ENCODE results near the gene CIDEB.

CIDEB gene

DNA sequence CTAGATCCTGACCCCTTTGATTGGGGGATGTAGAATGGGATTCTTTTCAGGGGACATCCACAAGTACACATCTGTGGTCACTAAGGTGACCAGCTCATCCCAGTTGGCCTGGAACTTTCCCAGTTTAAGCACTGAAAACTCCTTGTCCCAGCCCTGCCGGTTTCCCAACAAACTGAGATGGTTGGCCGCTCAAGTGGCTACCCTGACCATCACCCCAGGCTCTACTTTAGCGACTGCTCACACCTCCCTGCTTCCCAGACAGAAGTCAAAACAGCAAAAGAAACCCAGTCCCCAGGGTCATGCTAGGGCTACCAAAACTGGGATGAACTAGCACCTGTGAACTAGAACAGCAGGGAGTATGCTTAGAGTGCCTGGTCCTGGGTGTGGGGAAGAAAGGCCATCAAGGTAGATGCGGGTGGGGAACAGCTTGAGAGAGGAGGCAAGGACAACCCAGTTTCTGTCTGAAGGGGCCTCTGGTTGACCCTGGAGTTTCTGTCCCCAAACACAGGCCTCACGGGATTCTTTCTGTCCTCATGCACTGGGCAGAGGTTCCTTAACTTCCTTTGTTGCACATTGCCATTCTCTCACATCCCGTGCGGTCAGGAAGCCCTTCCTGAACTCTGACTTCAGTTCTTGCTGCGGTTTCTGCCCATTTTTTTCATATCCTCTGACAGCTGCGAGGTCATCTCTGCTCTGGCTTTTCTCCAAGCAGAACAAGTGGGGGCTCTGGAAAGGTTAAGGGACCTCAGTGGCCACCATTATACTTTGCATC is 5.1 kb upstream of the CIDEB start:
- peak; percentile 91 to 94 for DNase-seq

- peak; percentile 79 to 87 for DNase-seq
Observed at GRCh38 chr14:24311837-24312615, 4.2 kb upstream of the CIDEB start.

GRCh38 chr14:24310646-24311604 is 3.1 kb upstream of the CIDEB start, which contains the start of gene LTB4R:
Gene LTB4R (plus strand): TSS chr14:24311502. CDS start chr14:24315652, 4,150 bp downstream.
- peak; percentile 39 for DNase-seq

GRCh38 chr14:24310265-24310645 is 2.5 kb upstream of the CIDEB start:
- no peak for DNase-seq

GRCh38 chr14:24309538-24310264 is 1.9 kb upstream of the CIDEB start, which contains the start of gene LTB4R2:
Gene LTB4R2 (plus strand): TSS chr14:24310140. CDS start chr14:24310665, 525 bp downstream.
- no peak for DNase-seq

- no peak for DNase-seq
Observed at GRCh38 chr14:24308342-24309124, 756 bp upstream of the CIDEB start.

DNA sequence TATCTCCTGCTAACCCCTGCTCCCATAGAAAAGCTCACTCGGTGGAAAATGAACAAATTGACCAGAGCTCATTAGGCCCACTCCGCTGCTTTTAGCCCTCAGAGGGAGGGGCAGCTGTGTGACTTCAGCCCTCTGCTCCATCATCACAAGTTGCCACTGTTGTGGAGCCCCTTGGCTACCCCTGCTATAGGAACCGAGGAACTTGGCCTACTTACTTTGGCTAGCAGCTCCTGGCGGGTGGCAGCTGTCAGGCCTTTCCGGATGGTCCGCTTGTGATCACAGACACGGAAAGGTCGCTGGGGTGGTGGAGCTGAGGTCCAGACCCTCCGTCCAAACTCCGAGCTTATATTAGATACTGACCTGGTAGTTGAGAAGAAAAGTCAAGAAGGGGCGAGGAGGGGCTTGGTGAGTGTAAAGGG is 612 bp downstream of the CIDEB start:
- DNase-seq: no peak

- no peak for DNase-seq
Observed at GRCh38 chr14:24304019-24304387, 3.8 kb downstream of the CIDEB start.

DNA sequence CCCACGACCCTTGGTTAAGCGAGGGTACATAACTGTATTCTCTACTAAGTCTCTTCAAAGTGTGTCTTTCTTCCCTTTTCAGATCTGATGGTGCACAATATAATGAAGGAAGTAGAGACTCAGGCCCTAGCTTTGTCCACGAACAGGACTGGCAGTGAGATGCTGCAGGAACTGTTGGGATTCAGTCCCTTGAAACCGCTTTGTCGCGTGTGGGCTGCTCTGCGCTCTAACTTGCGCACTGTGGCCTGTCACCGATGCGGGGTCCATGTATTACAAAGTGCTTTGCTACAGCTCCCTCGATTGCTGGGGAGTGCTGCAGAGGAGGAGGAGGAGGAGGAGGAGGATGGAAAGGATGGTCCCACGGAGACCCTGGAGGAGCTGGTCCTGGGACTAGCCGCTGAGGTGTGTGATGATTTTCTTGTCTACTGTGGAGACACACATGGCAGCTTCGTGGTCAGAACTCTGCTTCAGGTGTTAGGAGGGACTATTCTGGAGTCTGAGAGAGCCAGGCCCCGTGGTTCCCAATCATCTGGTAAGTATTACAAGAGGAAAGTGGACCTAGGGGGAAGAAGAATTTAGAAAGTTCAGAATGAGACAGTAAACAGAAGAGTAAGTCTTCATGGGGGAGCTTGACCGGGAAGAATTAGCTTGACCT is 7.3 kb downstream of the CIDEB start:
- no peak for DNase-seq

- DNase-seq: peak; percentile 72 to 84
Observed at GRCh38 chr14:24299255-24300191, 8.3 kb downstream of the CIDEB start, which contains the start of the genes DHRS1 and NOP9. Gene DHRS1 (minus strand): TSS chr14:24299780. CDS start chr14:24299106, 674 bp downstream. Gene NOP9 (plus strand): TSS chr14:24299850. CDS start chr14:24299955, 105 bp downstream.

GRCh38 chr14:24298892-24299254 is 8.9 kb downstream of the CIDEB start:
- DNase-seq: no peak

- DNase-seq: peak; percentile 36 to 39
Observed at GRCh38 chr14:24297190-24297964, 10.4 kb downstream of the CIDEB start.

- peak; percentile 59 to 66 for DNase-seq
Observed at GRCh38 chr14:24296341-24297157, 11.2 kb downstream of the CIDEB start.

DNA sequence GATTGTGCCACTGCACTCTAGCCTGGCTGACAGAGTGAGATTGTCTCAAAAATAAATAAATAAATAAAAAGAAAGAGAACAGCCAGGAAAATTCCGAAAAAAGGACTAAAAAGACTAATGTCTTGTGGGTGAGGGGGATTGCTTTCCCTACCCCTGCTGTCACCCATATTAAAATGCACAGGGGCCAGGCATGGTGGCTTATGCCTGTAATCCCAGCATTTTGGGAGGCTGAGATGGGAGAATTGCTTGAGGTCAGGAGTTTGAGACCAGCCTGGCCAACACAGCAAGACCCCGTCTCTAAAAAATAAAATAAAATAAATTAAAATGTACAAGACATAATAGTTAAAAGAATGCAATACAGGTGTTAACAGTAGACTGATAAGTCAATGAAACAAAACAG is 14.3 kb downstream of the CIDEB start:
- DNase-seq: no peak

DNA sequence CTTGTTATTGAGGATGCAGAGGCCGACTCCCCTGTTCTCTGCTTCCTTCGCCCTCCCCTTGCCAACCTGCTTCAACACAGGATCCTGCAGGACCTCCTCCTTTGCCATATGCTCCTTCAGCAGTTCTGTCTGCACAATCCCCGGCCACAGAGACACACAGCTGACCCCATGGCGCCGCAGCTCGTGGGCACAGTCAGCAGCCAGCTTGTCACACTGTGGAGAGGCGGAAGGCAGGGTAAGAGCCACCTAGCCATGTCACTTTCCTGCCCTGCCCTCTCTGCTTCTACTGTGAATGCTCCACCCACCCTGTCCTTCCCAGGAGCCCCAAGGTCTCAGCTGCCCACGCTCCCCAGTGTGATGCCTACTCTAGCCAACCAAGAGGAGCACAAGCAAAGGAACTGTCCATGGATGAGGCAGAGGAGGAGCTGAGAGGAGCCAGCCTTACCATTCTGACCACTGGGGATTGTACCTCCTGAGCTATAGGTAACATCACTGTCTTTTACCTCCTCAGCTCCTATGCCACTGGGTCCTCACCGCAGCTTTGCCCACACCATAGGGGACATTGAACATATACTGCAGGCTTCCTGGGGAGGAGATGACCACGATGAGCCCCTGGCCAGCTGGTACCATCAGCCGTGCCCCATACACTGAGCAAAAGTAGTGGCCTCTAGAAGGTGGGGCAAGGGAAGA is 15.5 kb downstream of the CIDEB start:
- no peak for DNase-seq

DNA sequence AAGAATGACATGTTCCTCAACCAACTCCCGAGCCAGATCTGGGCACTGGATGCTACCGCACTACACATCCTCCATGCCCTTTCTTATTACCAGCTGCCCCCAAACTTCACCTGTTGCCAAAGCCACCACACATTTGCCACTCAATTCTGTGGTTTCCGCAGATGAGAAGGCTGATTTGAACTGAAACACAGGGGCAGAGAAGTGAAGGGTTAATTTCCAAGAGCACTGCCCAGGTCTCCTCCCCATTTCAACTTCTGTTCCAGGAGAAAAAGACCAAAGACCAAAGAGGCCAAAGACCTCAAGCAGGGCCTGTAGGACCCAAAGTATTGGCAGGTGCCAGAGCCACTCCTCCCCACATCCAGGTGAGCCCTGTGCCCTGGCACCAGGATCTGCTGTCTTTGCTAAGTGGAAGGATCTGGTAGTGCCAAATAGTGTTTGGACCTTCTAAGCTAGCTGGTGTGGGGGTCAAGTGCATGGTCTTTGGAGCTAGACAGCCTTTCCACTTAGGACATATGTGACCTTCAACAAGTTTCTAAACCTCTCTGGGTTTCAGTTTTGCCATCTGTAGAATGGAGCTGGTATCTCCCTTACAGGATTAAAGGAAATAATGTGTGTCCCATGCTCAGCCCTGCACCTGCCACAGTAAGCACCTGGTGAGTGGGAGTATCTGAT is 16.2 kb downstream of the CIDEB start:
- no peak for DNase-seq
